ENCODE results near the gene EIF5AL1.
"Not testable (repeated sequence)": the region's sequence is repeated elsewhere in the genome, so short reads cannot be mapped to it uniquely, and the experiment has no call there.

GRCh38 chr10:79509306-79509933 lies 2.9 kb upstream of the EIF5AL1 start:
- TF ChIP-seq CTCF (IDR thresholded peaks at IDR 0.05; ENCODE audit: low read depth, low read length); EZH2phosphoT487 (IDR thresholded peaks at IDR 0.05; ENCODE audit: low read depth): not testable (repeated sequence)

All from OCI-LY3 (cell line).